HG02642 (cell line): ENCODE data around the gene STK17B.
"Not testable (repeated sequence)": the region's sequence is repeated elsewhere in the genome, so short reads cannot be mapped to it uniquely, and the experiment has no call there.

Source experiments
- ATAC-seq: cut with Tn5 transposase; IDR thresholded peaks from one replicate; pipeline ENCODE4 v1.9.1; 2021; ENCODE audit warnings: mild to moderate bottlenecking; ENCODE audit not compliant: unreplicated experiment, poor library complexity

Gene STK17B

GRCh38 chr2:196123679-196124373 is 47.6 kb downstream of the STK17B start:
- no peak for ATAC-seq

- ATAC-seq, result no peak
Observed at GRCh38 chr2:196119926-196120325, 51.5 kb downstream of the STK17B start.

- ATAC-seq, result no peak
Observed at GRCh38 chr2:196117214-196117705, 54.1 kb downstream of the STK17B start.

- no peak for ATAC-seq
Observed at GRCh38 chr2:196113061-196113974, 58.1 kb downstream of the STK17B start.

GRCh38 chr2:196112418-196113034 is 58.9 kb downstream of the STK17B start:
- ATAC-seq, result no peak

GRCh38 chr2:196108604-196109003 is 62.8 kb downstream of the STK17B start:
- ATAC-seq, result no peak

GRCh38 chr2:196105951-196106350 is 65.4 kb downstream of the STK17B start:
- ATAC-seq, result no peak

GRCh38 chr2:196104066-196104465 is 67.3 kb downstream of the STK17B start:
- ATAC-seq, result no peak

- ATAC-seq, result no peak
Observed at GRCh38 chr2:196103626-196104025, 67.8 kb downstream of the STK17B start.

- peak; percentile 99 for ATAC-seq
Observed at GRCh38 chr2:196101325-196101991, 69.9 kb downstream of the STK17B start.

GRCh38 chr2:196099916-196100315 is 71.5 kb downstream of the STK17B start:
- ATAC-seq, result no peak

GRCh38 chr2:196097864-196098660 is 73.3 kb downstream of the STK17B start:
- ATAC-seq, result no peak

GRCh38 chr2:196096982-196097745 is 74.2 kb downstream of the STK17B start:
- no peak for ATAC-seq

- no peak for ATAC-seq
Observed at GRCh38 chr2:196096264-196096663, 75.1 kb downstream of the STK17B start.

- not testable (repeated sequence) for ATAC-seq
Observed at GRCh38 chr2:196089448-196089847, 81.9 kb downstream of the STK17B start.

GRCh38 chr2:196088203-196088602 is 83.2 kb downstream of the STK17B start:
- ATAC-seq, result no peak

GRCh38 chr2:196086517-196087368 is 84.6 kb downstream of the STK17B start:
- ATAC-seq, result no peak

- ATAC-seq, result no peak
Observed at GRCh38 chr2:196083601-196084000, 87.8 kb downstream of the STK17B start.
